ENCODE measurements around the gene AKAP9.
"Not testable (repeated sequence)": the region's sequence is repeated elsewhere in the genome, so short reads cannot be mapped to it uniquely, and the experiment has no call there.

Gene AKAP9

GRCh38 chr7:92141161-92141560 is 200.5 kb downstream of the AKAP9 start:
- DNase-seq = no peak

- not testable (repeated sequence) for DNase-seq
Measured at GRCh38 chr7:92142791-92143190, 202.1 kb downstream of the AKAP9 start.

- DNase-seq = not testable (repeated sequence)
Measured at GRCh38 chr7:92143192-92143880, 202.7 kb downstream of the AKAP9 start.

- no peak for DNase-seq
Measured at GRCh38 chr7:92149736-92150239, 209.1 kb downstream of the AKAP9 start.

GRCh38 chr7:92150450-92151017 is 209.9 kb downstream of the AKAP9 start:
- no peak for DNase-seq

GRCh38 chr7:92155108-92155739 is 214.6 kb downstream of the AKAP9 start:
- no peak for DNase-seq

- DNase-seq = no peak
Measured at GRCh38 chr7:92156990-92157389, 216.3 kb downstream of the AKAP9 start.

GRCh38 chr7:92158660-92159575 is 218.3 kb downstream of the AKAP9 start:
- no peak for DNase-seq
